Suprapubic skin (tissue), 3 donors: ENCODE data around the gene CHCHD5.

Experiments used
- CTCF ChIP-seq, 2 donors: fragments of 200-600 bp in 1 of 2; fragments of 450-650 bp in 1 of 2; sonication (generic) in 1 of 2; IDR thresholded peaks; one replicate each; pipeline ENCODE4 v1.5.1; 2016 to 2019; ENCODE audit warnings: antibody characterized with exemption in 2 of 2, mild to moderate bottlenecking in 1 of 2, moderate library complexity in 1 of 2
- POLR2A ChIP-seq, 2 donors: fragments of 450-650 bp; IDR thresholded peaks; one replicate each; pipeline ENCODE4 v1.6.1; 2017; ENCODE audit warnings: antibody characterized with exemption in 2 of 2, mild to moderate bottlenecking in 2 of 2, moderate library complexity in 2 of 2

GRCh38 chr2:112606547-112606946 lies 22.1 kb downstream of the CHCHD5 start:
- no peak for TF ChIP-seq CTCF (IDR thresholded peaks at IDR 0.05)
- TF ChIP-seq POLR2A (IDR thresholded peaks at IDR 0.05) = no peak
